IPS-18c (cell line): ENCODE data around the gene GNAL.

Experiments used
- H3K4me3 ChIP-seq: 2 replicates; pipeline ENCODE4 v1.7.0; 2013; ENCODE audit warnings: low read depth, mild to moderate bottlenecking, low read length, moderate library complexity; ENCODE audit not compliant: insufficient read depth
- H3K9me3 ChIP-seq: one replicate; pipeline ENCODE4 v1.6.1; 2013; ENCODE audit warnings: mild to moderate bottlenecking, low read length, moderate library complexity; ENCODE audit not compliant: control insufficient read depth, insufficient read depth

Gene GNAL

GRCh38 chr18:11780042-11780441 is 91.0 kb downstream of the GNAL start:
- Histone ChIP-seq H3K9me3 (no peaks in the 10 kb centered on the region), H3K4me3 (no peak overlapping the region)

GRCh38 chr18:11783716-11784331 is 94.8 kb downstream of the GNAL start:
- Histone ChIP-seq H3K4me3 (no peak overlapping the region), H3K9me3 (no peaks in the 10 kb centered on the region)

GRCh38 chr18:11784674-11785304 is 95.7 kb downstream of the GNAL start:
- H3K9me3 ChIP-seq: no peaks in the 10 kb centered on the region
- H3K4me3 ChIP-seq: no peak overlapping the region

- Histone ChIP-seq H3K4me3 (no peak overlapping the region), H3K9me3 (no peaks in the 10 kb centered on the region)
Observed at GRCh38 chr18:11785444-11786055, 96.5 kb downstream of the GNAL start.

GRCh38 chr18:11789716-11790510 is 100.8 kb downstream of the GNAL start:
- no peak overlapping the region for H3K4me3 ChIP-seq

GRCh38 chr18:11791131-11791530 is 102.1 kb downstream of the GNAL start:
- H3K4me3 ChIP-seq: no peak overlapping the region
- H3K9me3 ChIP-seq: no peaks in the 10 kb centered on the region

More at GRCh38 chr18:11789716-11790510, 100.8 kb downstream of the GNAL start:
- no peaks in the 10 kb centered on the region for H3K9me3 ChIP-seq

GRCh38 chr18:11792632-11793031 is 103.6 kb downstream of the GNAL start:
- H3K9me3 ChIP-seq: no peaks in the 10 kb centered on the region
- H3K4me3 ChIP-seq: no peak overlapping the region

- H3K9me3 ChIP-seq: no peaks in the 10 kb centered on the region
- no peak overlapping the region for H3K4me3 ChIP-seq
Observed at GRCh38 chr18:11794195-11794594, 105.1 kb downstream of the GNAL start.

- Histone ChIP-seq H3K9me3 (no peaks in the 10 kb centered on the region), H3K4me3 (no peak overlapping the region)
Observed at GRCh38 chr18:11795916-11796315, 106.9 kb downstream of the GNAL start.

GRCh38 chr18:11798271-11798670 is 109.2 kb downstream of the GNAL start:
- Histone ChIP-seq H3K4me3 (no peak overlapping the region), H3K9me3 (no peaks in the 10 kb centered on the region)

- Histone ChIP-seq H3K9me3 (no peaks in the 10 kb centered on the region), H3K4me3 (no peak overlapping the region)
Observed at GRCh38 chr18:11799066-11799465, 110.0 kb downstream of the GNAL start.

GRCh38 chr18:11800566-11801334 is 111.7 kb downstream of the GNAL start:
- Histone ChIP-seq H3K9me3 (no peaks in the 10 kb centered on the region), H3K4me3 (no peak overlapping the region)

GRCh38 chr18:11801573-11801972 is 112.5 kb downstream of the GNAL start:
- Histone ChIP-seq H3K9me3 (no peaks in the 10 kb centered on the region), H3K4me3 (no peak overlapping the region)

- Histone ChIP-seq H3K9me3 (no peaks in the 10 kb centered on the region), H3K4me3 (no peak overlapping the region)
Observed at GRCh38 chr18:11802158-11802557, 113.1 kb downstream of the GNAL start.

- Histone ChIP-seq H3K4me3 (no peak overlapping the region), H3K9me3 (no peaks in the 10 kb centered on the region)
Observed at GRCh38 chr18:11802586-11802985, 113.5 kb downstream of the GNAL start.

- H3K4me3 ChIP-seq: no peak overlapping the region
- H3K9me3 ChIP-seq: no peaks in the 10 kb centered on the region
Observed at GRCh38 chr18:11807233-11807632, 118.2 kb downstream of the GNAL start.
